GM21619 (cell line): Measurements from ENCODE around the gene ZNF391.
"Not testable (repeated sequence)": the region's sequence is repeated elsewhere in the genome, so short reads cannot be mapped to it uniquely, and the experiment has no call there.

ENCODE experiments used
- ATAC-seq: cut with Tn5 transposase; IDR thresholded peaks from one replicate; pipeline ENCODE4 v1.9.1; 2021; ENCODE audit not compliant: unreplicated experiment

The ZNF391 gene

GRCh38 chr6:27388293-27389197 lies at the start of gene ZNF391:
Gene ZNF391, plus strand, starts transcription at chr6:27388759. Its CDS starts 11,612 bp downstream, at chr6:27400371.
- peak; percentile 88 for ATAC-seq

- no peak for ATAC-seq
Observed at GRCh38 chr6:27352850-27353249, 35.7 kb upstream of the ZNF391 start.

- ATAC-seq, result no peak
Observed at GRCh38 chr6:27358786-27359185, 29.8 kb upstream of the ZNF391 start.

GRCh38 chr6:27359231-27359630 lies 29.3 kb upstream of the ZNF391 start:
- no peak for ATAC-seq

GRCh38 chr6:27368202-27368601 lies 20.4 kb upstream of the ZNF391 start:
- ATAC-seq, result no peak

- no peak for ATAC-seq
Observed at GRCh38 chr6:27370391-27370790, 18.2 kb upstream of the ZNF391 start.

- ATAC-seq, result no peak
Observed at GRCh38 chr6:27374824-27375612, 13.5 kb upstream of the ZNF391 start.

GRCh38 chr6:27375613-27376079 lies 12.9 kb upstream of the ZNF391 start:
- ATAC-seq, result no peak

- not testable (repeated sequence) for ATAC-seq
Observed at GRCh38 chr6:27378406-27378805, 10.2 kb upstream of the ZNF391 start.

- ATAC-seq, result not testable (repeated sequence)
Observed at GRCh38 chr6:27381001-27381400, 7.6 kb upstream of the ZNF391 start.

GRCh38 chr6:27383011-27383410 lies 5.5 kb upstream of the ZNF391 start:
- no peak for ATAC-seq

- ATAC-seq, result no peak
Observed at GRCh38 chr6:27383481-27383880, 5.1 kb upstream of the ZNF391 start.

- no peak for ATAC-seq
Observed at GRCh38 chr6:27392623-27393022, 4.1 kb downstream of the ZNF391 start.

- ATAC-seq, result no peak
Observed at GRCh38 chr6:27394073-27394472, 5.5 kb downstream of the ZNF391 start.

GRCh38 chr6:27400877-27401642 lies 12.5 kb downstream of the ZNF391 start:
- no peak for ATAC-seq

GRCh38 chr6:27406085-27406484 lies 17.5 kb downstream of the ZNF391 start:
- ATAC-seq, result no peak

- ATAC-seq, result no peak
Observed at GRCh38 chr6:27407153-27407814, 18.7 kb downstream of the ZNF391 start.

- ATAC-seq, result no peak
Observed at GRCh38 chr6:27414300-27414699, 25.7 kb downstream of the ZNF391 start.

GRCh38 chr6:27414996-27415395 lies 26.4 kb downstream of the ZNF391 start:
- ATAC-seq, result no peak

- no peak for ATAC-seq
Observed at GRCh38 chr6:27415898-27416297, 27.3 kb downstream of the ZNF391 start.

- no peak for ATAC-seq
Observed at GRCh38 chr6:27419363-27419762, 30.8 kb downstream of the ZNF391 start.
